ENCODE results near the gene HDAC1. TPM values are rescaled to one million over a fixed set of nuclear protein-coding genes. Genes with fewer than 3 reads are reported as not detected.

The HDAC1 gene
- total and polyA plus RNA-seq, 10 of the 15 experiments (the other 5 are each of a cell fraction or from before 2014, with no cell fraction given) = 147 to 331 (median 168) TPM

GRCh38 chr1:32250893-32251716, 40.8 kb upstream of the HDAC1 start, which contains the start of gene LCK (continued):
- TF ChIP-seq ZNF384 (IDR thresholded peaks at IDR 0.05; ENCODE audit: borderline replicate concordance, low read depth, low read length) = no peak
- TF ChIP-seq POU2F2 (IDR thresholded peaks at IDR 0.05; ENCODE audit: borderline replicate concordance, low read depth, low read length) = peak; percentile 67; the same call in 1 of the 3 replicates
- peak; percentile 44; the same call in 1 of the 2 replicates for TF ChIP-seq PRDM15 (CRISPR knock-in tag; IDR thresholded peaks at IDR 0.05)
- TF ChIP-seq REST (IDR thresholded peaks at IDR 0.05; ENCODE audit: low read depth, low read length) = no peak
- TF ChIP-seq IKZF1 (conservative IDR thresholded peaks at IDR 0.05) = peak; percentile 49
- no peak for TF ChIP-seq NKRF (conservative IDR thresholded peaks at IDR 0.05)
- TF ChIP-seq IRF3 (IDR thresholded peaks at IDR 0.05) = no peak
- TF ChIP-seq HDGF (IDR thresholded peaks at IDR 0.05) = peak; percentile 69; the same call in 1 of the 2 replicates
- peak; percentile 55; the same call in 1 of the 2 replicates for TF ChIP-seq BACH1 (IDR thresholded peaks at IDR 0.05; ENCODE audit: borderline replicate concordance)
- TF ChIP-seq YBX1 (IDR thresholded peaks at IDR 0.05) = no peak
- 0 out of 2 replicates have a peak, but pooled peaks have one; percentile 11 for TF ChIP-seq CHD2 (IDR thresholded peaks at IDR 0.05; ENCODE audit: borderline replicate concordance, low read depth, low read length)
- no peak for TF ChIP-seq HDAC6 (IDR thresholded peaks at IDR 0.05; ENCODE audit: unreplicated experiment)
- no peak for TF ChIP-seq TBL1XR1 (IDR thresholded peaks at IDR 0.05; ENCODE audit: low read depth, low read length)
- peak in 1 of 2 experiments; percentile 34; a peak in 2 of 4 replicates for TF ChIP-seq ETV6 (conservative IDR thresholded peaks at IDR 0.05 in 1 of 2, IDR thresholded peaks at IDR 0.05 in 1 of 2; ENCODE audit: borderline replicate concordance in 1 of 2, low read depth in 1 of 2)
- peak; percentile 48 for TF ChIP-seq MEF2B (IDR thresholded peaks at IDR 0.05; ENCODE audit: partially characterized antibody, poor library complexity, severe bottlenecking)
- TF ChIP-seq FOXM1 (IDR thresholded peaks at IDR 0.05; ENCODE audit: low read depth, low read length) = no peak

Data from GM12878 (cell line).